Measurements from ENCODE around the gene SMG7.
A peak's percentile ranks its signal among the peaks of the same experiment; 100 is the strongest.

SMG7 gene

DNA sequence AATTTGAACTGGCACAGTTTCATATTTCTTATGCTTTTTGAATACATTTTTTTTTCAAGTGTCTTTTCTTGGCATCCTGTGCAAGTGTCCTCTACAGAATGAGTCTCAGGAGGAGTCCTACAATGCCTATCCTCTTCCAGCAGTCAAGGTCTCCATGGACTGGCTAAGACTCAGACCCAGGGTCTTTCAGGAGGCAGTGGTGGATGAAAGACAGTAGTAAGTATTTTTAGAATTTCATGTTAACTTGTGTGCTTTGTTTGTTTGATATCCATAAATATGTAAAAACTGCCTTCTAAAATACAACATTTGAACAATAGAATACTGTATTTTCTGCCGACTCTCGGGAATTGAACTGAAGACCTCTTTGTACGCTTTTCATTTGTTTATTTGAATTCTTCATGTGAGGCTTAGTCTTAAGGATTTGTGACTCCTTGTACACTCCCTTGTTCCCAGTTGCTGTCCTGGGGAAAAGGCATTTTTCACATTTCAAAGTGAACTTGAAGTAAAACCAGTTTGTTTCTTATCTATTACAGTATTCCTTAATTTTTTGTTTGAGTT is 61.4 kb downstream of the SMG7 start:
- TF ChIP-seq, protein P1, sequence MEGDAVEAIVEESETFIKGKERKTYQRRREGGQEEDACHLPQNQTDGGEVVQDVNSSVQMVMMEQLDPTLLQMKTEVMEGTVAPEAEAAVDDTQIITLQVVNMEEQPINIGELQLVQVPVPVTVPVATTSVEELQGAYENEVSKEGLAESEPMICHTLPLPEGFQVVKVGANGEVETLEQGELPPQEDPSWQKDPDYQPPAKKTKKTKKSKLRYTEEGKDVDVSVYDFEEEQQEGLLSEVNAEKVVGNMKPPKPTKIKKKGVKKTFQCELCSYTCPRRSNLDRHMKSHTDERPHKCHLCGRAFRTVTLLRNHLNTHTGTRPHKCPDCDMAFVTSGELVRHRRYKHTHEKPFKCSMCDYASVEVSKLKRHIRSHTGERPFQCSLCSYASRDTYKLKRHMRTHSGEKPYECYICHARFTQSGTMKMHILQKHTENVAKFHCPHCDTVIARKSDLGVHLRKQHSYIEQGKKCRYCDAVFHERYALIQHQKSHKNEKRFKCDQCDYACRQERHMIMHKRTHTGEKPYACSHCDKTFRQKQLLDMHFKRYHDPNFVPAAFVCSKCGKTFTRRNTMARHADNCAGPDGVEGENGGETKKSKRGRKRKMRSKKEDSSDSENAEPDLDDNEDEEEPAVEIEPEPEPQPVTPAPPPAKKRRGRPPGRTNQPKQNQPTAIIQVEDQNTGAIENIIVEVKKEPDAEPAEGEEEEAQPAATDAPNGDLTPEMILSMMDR (IDR thresholded peaks at IDR 0.05; ENCODE audit: insufficient read depth, low read length, poor library complexity, severe bottlenecking) = no peak
- DNase-seq (ENCODE audit: extremely low read depth, insufficient read length) = no peak
- Histone ChIP-seq H3K27me3 (replicated peaks; ENCODE audit: control insufficient read depth, insufficient read depth, low read length) (no peaks in the 10 kb centered on the region), H3K4me3 (replicated peaks; ENCODE audit: low read depth, low read length) (no peak overlapping the region), H3K36me3 (ENCODE audit: control insufficient read depth, insufficient read depth, low read length) (peaks cover 4% of the 10 kb centered on the region)

DNA sequence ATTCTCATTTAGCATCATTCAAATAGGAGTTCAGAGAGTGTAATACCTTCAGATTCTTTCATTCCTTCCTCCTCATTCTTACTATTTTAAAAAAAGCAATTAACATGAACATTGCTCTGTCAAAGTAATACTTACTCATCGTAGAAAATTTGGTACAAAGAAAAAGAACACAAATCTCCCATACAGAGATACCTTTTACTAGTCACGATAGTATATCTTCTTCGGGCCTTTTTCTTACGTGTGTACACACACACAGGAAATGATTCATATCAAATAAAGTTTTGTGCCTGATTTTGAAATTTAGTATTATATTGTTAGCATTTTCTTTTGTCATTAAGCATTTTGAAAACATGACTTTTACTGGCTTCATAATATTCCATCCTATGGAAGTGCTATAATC is 65.1 kb downstream of the SMG7 start:
- no peak overlapping the region for H3K4me3 ChIP-seq (replicated peaks; ENCODE audit: low read depth, low read length)
- TF ChIP-seq, protein P1 (IDR thresholded peaks at IDR 0.05; ENCODE audit: insufficient read depth, low read length, poor library complexity, severe bottlenecking) = no peak
- no peak for DNase-seq (ENCODE audit: extremely low read depth, insufficient read length)
- H3K36me3 ChIP-seq (ENCODE audit: control insufficient read depth, insufficient read depth, low read length) = peaks cover 16% of the 10 kb centered on the region
- H3K27me3 ChIP-seq (replicated peaks; ENCODE audit: control insufficient read depth, insufficient read depth, low read length) = no peaks in the 10 kb centered on the region

DNA sequence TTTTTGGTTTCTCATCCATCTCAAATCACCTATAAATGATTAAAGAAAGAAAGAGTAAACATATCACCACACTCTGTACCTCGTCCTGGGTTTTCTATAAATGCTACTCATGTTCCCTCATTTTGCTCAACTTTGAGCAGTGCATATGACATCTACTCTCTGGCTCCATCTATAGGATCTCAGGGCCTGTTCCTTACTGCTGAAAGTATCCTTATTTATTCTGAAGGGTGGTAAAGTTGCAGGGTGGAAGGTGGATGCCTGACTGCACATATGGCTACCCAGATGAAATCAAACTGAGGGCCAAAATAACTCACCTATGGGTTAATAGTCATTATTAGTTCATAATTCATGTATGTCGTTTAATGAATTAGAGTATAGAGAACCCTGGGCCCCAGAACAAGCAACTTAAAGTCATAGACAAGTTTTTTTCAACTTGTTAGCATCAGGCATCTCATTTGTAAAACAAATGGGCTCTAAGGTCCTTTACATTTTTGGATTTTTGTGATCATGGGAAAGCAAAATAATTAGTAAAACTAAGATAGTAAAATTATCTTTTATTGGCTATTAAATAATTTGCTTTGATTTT is 71.4 kb downstream of the SMG7 start:
- no peak for DNase-seq (ENCODE audit: extremely low read depth, insufficient read length)
- Histone ChIP-seq H3K4me3 (replicated peaks; ENCODE audit: low read depth, low read length) (no peak overlapping the region), H3K36me3 (ENCODE audit: control insufficient read depth, insufficient read depth, low read length) (peaks cover 21% of the 10 kb centered on the region), H3K27me3 (replicated peaks; ENCODE audit: control insufficient read depth, insufficient read depth, low read length) (no peaks in the 10 kb centered on the region)
- TF ChIP-seq, protein P1 (IDR thresholded peaks at IDR 0.05; ENCODE audit: insufficient read depth, low read length, poor library complexity, severe bottlenecking) = peak; percentile 64

DNA sequence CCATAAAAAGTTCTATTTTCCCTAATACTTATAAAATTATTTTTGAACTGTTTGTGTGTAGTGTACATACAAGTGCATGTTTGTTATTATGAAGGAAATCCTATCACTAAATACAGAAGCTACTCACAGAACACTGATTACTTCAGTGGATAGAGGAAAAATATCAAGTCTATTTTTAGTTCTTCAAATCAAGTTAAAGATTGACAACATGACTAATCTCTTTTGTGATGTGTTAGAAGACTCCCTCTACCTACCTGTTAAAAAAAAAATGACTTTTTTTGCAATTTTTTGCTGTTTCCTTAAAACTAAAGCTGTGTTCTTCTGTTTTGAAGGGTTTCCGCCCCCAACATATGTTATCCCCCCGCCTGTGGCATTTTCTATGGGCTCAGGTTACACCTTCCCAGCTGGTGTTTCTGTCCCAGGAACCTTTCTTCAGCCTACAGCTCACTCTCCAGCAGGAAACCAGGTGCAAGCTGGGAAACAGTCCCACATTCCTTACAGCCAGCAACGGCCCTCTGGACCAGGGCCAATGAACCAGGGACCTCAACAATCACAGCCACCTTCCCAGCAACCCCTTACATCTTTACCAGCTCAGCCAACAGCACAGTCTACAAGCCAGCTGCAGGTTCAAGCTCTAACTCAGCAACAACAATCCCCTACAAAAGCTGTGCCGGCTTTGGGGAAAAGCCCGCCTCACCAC is 72.4 kb downstream of the SMG7 start:
- Histone ChIP-seq H3K4me3 (replicated peaks; ENCODE audit: low read depth, low read length) (no peak overlapping the region), H3K36me3 (ENCODE audit: control insufficient read depth, insufficient read depth, low read length) (peaks cover 20% of the 10 kb centered on the region), H3K27me3 (replicated peaks; ENCODE audit: control insufficient read depth, insufficient read depth, low read length) (no peaks in the 10 kb centered on the region)
- no peak for DNase-seq (ENCODE audit: extremely low read depth, insufficient read length)
- TF ChIP-seq, protein P1 (IDR thresholded peaks at IDR 0.05; ENCODE audit: insufficient read depth, low read length, poor library complexity, severe bottlenecking) = no peak

DNA sequence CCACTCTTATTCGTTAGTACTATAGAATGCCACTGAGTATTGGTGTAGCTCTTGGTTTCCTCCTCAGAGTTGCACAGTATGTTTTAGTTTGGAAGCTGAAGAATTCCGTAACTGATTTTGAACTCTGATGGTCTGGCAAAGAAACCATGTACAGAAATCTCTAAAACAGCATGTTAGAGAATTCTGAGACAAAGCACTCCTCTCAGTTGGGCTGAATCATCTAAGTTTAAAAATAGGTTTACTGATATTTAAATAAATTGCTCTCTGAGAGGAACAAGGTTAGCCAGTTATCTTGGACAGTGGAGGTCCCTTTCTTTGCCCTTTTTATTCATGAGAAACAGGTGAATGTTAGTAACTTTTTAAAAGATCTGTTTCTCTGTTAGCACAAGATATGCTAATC is 74.1 kb downstream of the SMG7 start:
- Histone ChIP-seq H3K36me3 (ENCODE audit: control insufficient read depth, insufficient read depth, low read length) (peaks cover 15% of the 10 kb centered on the region), H3K4me3 (replicated peaks; ENCODE audit: low read depth, low read length) (no peak overlapping the region), H3K27me3 (replicated peaks; ENCODE audit: control insufficient read depth, insufficient read depth, low read length) (no peaks in the 10 kb centered on the region)
- TF ChIP-seq, protein P1 (IDR thresholded peaks at IDR 0.05; ENCODE audit: insufficient read depth, low read length, poor library complexity, severe bottlenecking) = no peak
- no peak for DNase-seq (ENCODE audit: extremely low read depth, insufficient read length)
